ENCODE data around the gene ZBTB3. TPM values are rescaled to one million over a fixed set of nuclear protein-coding genes. Genes with fewer than 3 reads are reported as not detected.
"Not testable (repeated sequence)": the region's sequence is repeated elsewhere in the genome, so short reads cannot be mapped to it uniquely, and the experiment has no call there.

The ZBTB3 gene
- total and polyA plus RNA-seq, 2 donors (not counting 1 experiment from before 2014, with no cell fraction given) = 6.2 to 14.4 TPM

GRCh38 chr11:62752177-62752785 is 1.7 kb downstream of the ZBTB3 start:
- Histone ChIP-seq H3K9ac (ENCODE audit: insufficient read depth, low read length) (no peak overlapping the region), H3K4me3 (replicated peaks in 1 of 4; ENCODE audit: control extremely low read depth in 1 of 4, insufficient read depth in 1 of 4, low read depth in 3 of 4, low read length in 4 of 4) (no peak overlapping the region), H3K27me3 (ENCODE audit: control insufficient read depth, insufficient read depth, low read length) (no peaks in the 10 kb centered on the region), H3K36me3 (ENCODE audit: control insufficient read depth, insufficient read depth, low read length) (peaks cover 5% of the 10 kb centered on the region), H3K27ac (ENCODE audit: insufficient read depth, low read length) (no peak overlapping the region), H3K4me1 (ENCODE audit: control insufficient read depth, extremely low read depth, insufficient read depth, low read length) (no peaks in the 10 kb centered on the region), H2AFZ (ENCODE audit: low read length) (no peak overlapping the region), H3K79me2 (ENCODE audit: control insufficient read depth, insufficient read depth, low read length) (peaks cover 7% of the 10 kb centered on the region), H3K9me3 (ENCODE audit: control insufficient read depth, insufficient read depth, low read depth, low read length) (no peaks in the 10 kb centered on the region), H3K4me2 (ENCODE audit: extremely low read depth, insufficient read depth, low read length) (no peak overlapping the region), H4K20me1 (ENCODE audit: control insufficient read depth, extremely low read depth, insufficient read depth, low read length) (no peaks in the 10 kb centered on the region)
- TF ChIP-seq CTCF (conservative IDR thresholded peaks at IDR 0.05 in 1 of 2, IDR thresholded peaks at IDR 0.05 in 1 of 2; ENCODE audit: low read depth in 1 of 2, low read length in 2 of 2) (no peak), EZH2 (IDR thresholded peaks at IDR 0.05; ENCODE audit: low read length, missing control alignments) (no peak)
- no peak for DNase-seq (ENCODE audit: low read depth in 2 of 2)

GRCh38 chr11:62749931-62750330 is 4.0 kb downstream of the ZBTB3 start:
- H2AFZ ChIP-seq (ENCODE audit: low read length); H3K27ac ChIP-seq (ENCODE audit: insufficient read depth, low read length); H3K9me3 ChIP-seq (ENCODE audit: control insufficient read depth, insufficient read depth, low read depth, low read length); DNase-seq (ENCODE audit: low read depth in 2 of 2); H3K4me1 ChIP-seq (ENCODE audit: control insufficient read depth, extremely low read depth, insufficient read depth, low read length); H3K4me3 ChIP-seq (replicated peaks in 1 of 4; ENCODE audit: control extremely low read depth in 1 of 4, insufficient read depth in 1 of 4, low read depth in 3 of 4, low read length in 4 of 4); H3K27me3 ChIP-seq (ENCODE audit: control insufficient read depth, insufficient read depth, low read length); H3K4me2 ChIP-seq (ENCODE audit: extremely low read depth, insufficient read depth, low read length); H3K79me2 ChIP-seq (ENCODE audit: control insufficient read depth, insufficient read depth, low read length); H4K20me1 ChIP-seq (ENCODE audit: control insufficient read depth, extremely low read depth, insufficient read depth, low read length); H3K9ac ChIP-seq (ENCODE audit: insufficient read depth, low read length); H3K36me3 ChIP-seq (ENCODE audit: control insufficient read depth, insufficient read depth, low read length): not testable (repeated sequence)

- Histone ChIP-seq H3K27me3 (ENCODE audit: control insufficient read depth, insufficient read depth, low read length) (no peaks in the 10 kb centered on the region), H2AFZ (ENCODE audit: low read length) (no peak overlapping the region), H3K4me3 (replicated peaks in 1 of 4; ENCODE audit: control extremely low read depth in 1 of 4, insufficient read depth in 1 of 4, low read depth in 3 of 4, low read length in 4 of 4) (no peak overlapping the region), H3K4me2 (ENCODE audit: extremely low read depth, insufficient read depth, low read length) (no peak overlapping the region), H4K20me1 (ENCODE audit: control insufficient read depth, extremely low read depth, insufficient read depth, low read length) (no peaks in the 10 kb centered on the region), H3K79me2 (ENCODE audit: control insufficient read depth, insufficient read depth, low read length) (peaks cover 4% of the 10 kb centered on the region), H3K27ac (ENCODE audit: insufficient read depth, low read length) (no peak overlapping the region), H3K9me3 (ENCODE audit: control insufficient read depth, insufficient read depth, low read depth, low read length) (no peaks in the 10 kb centered on the region), H3K36me3 (ENCODE audit: control insufficient read depth, insufficient read depth, low read length) (peaks cover 5% of the 10 kb centered on the region), H3K4me1 (ENCODE audit: control insufficient read depth, extremely low read depth, insufficient read depth, low read length) (no peaks in the 10 kb centered on the region), H3K9ac (ENCODE audit: insufficient read depth, low read length) (no peak overlapping the region)
- TF ChIP-seq EZH2 (IDR thresholded peaks at IDR 0.05; ENCODE audit: low read length, missing control alignments) = no peak
- no peak for TF ChIP-seq CTCF (conservative IDR thresholded peaks at IDR 0.05 in 1 of 2, IDR thresholded peaks at IDR 0.05 in 1 of 2; ENCODE audit: low read depth in 1 of 2, low read length in 2 of 2)
- DNase-seq (ENCODE audit: low read depth in 2 of 2) = no peak
Measured at GRCh38 chr11:62747475-62748160, 6.3 kb downstream of the ZBTB3 start.

All from fibroblast of lung (primary cell).